HepG2 (cell line): ENCODE data around the gene DDTL. TPM values are rescaled to one million over a fixed set of nuclear protein-coding genes. Genes with fewer than 3 reads are reported as not detected.

ENCODE experiments used
- ATAC-seq: fragments of 200-7000 bp; cut with Tn5 transposase; 3 replicates; pipeline ENCODE4 v1.9.1; 2020; ENCODE audit warnings: mild to moderate bottlenecking, moderate library complexity
- BruUV-seq: library from RNA; stranded (reverse); fragments of 400-500 nt; replicated peaks from 2 replicates; lab custom pipeline; 2021; lab: Mats Ljungman, UMichigan
- CTCF ChIA-PET: fragments of 300-600 bp; formaldehyde crosslinking; extraction: SDS; loops from one replicate; lab custom pipeline; 2021; ENCODE audit warnings: low total read pairs, inconsistent platforms, low intra/inter-chr PET ratio; lab: Yijun Ruan, JAX
- POLR2A ChIA-PET: fragments of 350-600 bp; sonication (Branson Sonifier 250); formaldehyde crosslinking; loops from one replicate; lab custom pipeline; 2020; ENCODE audit warnings: antibody characterized with exemption, inconsistent platforms; lab: Yijun Ruan, JAX
- DNase-seq: peaks from one replicate; pipeline ENCODE4 v3.0.0-alpha.2; 2015; ENCODE audit warnings: low spot score
- FAIRE-seq: peaks from 3 replicates; lab custom pipeline; 2011; peaks lifted over from hg19 to GRCh38; lab: Jason Lieb, UNC
- H2AFZ ChIP-seq: one replicate; pipeline ENCODE4 v1.6.1; 2011; ENCODE audit warnings: low read length, inconsistent platforms
- H3K27ac ChIP-seq: fragments of 300-600 bp; 3 replicates; pipeline ENCODE4 v1.8.0; 2011; ENCODE audit warnings: mixed run types, mild to moderate bottlenecking, mixed read lengths, low read length, inconsistent platforms; ENCODE audit not compliant: insufficient read depth; ENCODE audit errors: extremely low read length
- H3K27me3 ChIP-seq, 2 experiments: fragments of 200-600 bp in 1 of 2; 2 replicates in 1 of 2; 3 replicates in 1 of 2; pipeline versions ENCODE4 v1.6.0 to v1.8.0; 2011; ENCODE audit warnings: low read length in 2 of 2, mild to moderate bottlenecking in 2 of 2, moderate library complexity in 2 of 2, inconsistent platforms in 1 of 2; ENCODE audit not compliant: insufficient read depth in 2 of 2, control insufficient read depth in 1 of 2
- H3K36me3 ChIP-seq, 2 experiments: fragments of 200-600 bp in 1 of 2; replicated peaks in 1 of 2; 2 replicates in 1 of 2; 3 replicates in 1 of 2; pipeline versions ENCODE4 v1.5.1 to v1.8.0; 2011; ENCODE audit warnings: low read length in 2 of 2, inconsistent platforms in 1 of 2; ENCODE audit not compliant: insufficient read depth in 2 of 2, control insufficient read depth in 1 of 2
- H3K4me1 ChIP-seq: 2 replicates; pipeline ENCODE4 v1.5.1; 2012; ENCODE audit warnings: low read length, inconsistent platforms; ENCODE audit not compliant: insufficient read depth
- H3K4me2 ChIP-seq: 2 replicates; pipeline ENCODE4 v1.6.0; 2011; ENCODE audit warnings: low read depth, low read length, inconsistent platforms
- H3K4me3 ChIP-seq, 3 experiments: fragments of 200-600 bp in 1 of 3; sonication (generic), shearing (Covaris generic) in 1 of 3; replicated peaks in 1 of 3; 2 replicates each; pipeline ENCODE4 v1.5.1; 2011 to 2016; ENCODE audit warnings: low read length in 3 of 3, inconsistent platforms in 2 of 3, low read depth in 2 of 3, mild to moderate bottlenecking in 2 of 3, control low read depth in 1 of 3, mixed read lengths in 1 of 3; ENCODE audit not compliant: insufficient read depth in 1 of 3
- H3K79me2 ChIP-seq: one replicate; pipeline ENCODE4 v1.6.1; 2011; ENCODE audit warnings: low read length, inconsistent platforms; ENCODE audit not compliant: insufficient read depth
- H3K9ac ChIP-seq: 2 replicates; pipeline ENCODE4 v1.6.0; 2011; ENCODE audit warnings: mild to moderate bottlenecking, low read depth, low read length, inconsistent platforms; ENCODE audit not compliant: insufficient read depth
- H3K9me3 ChIP-seq: 2 replicates; pipeline ENCODE4 v1.5.1; 2012; ENCODE audit warnings: mild to moderate bottlenecking, low read length
- H4K20me1 ChIP-seq: 2 replicates; pipeline ENCODE4 v1.6.0; 2011; ENCODE audit warnings: inconsistent platforms, mild to moderate bottlenecking, low read length, moderate library complexity; ENCODE audit not compliant: insufficient read depth
- AGO2 ChIP-seq: fragments of 200-400 bp; formaldehyde crosslinking; optimal IDR thresholded peaks from 2 replicates; pipeline ENCODE3; 2017; ENCODE audit warnings: mild to moderate bottlenecking, low read depth, low read length, moderate library complexity
- ETV6 ChIP-seq: sonication (generic); formaldehyde crosslinking; conservative IDR thresholded peaks from 2 replicates; pipeline ENCODE4 v1.4.0; 2020; ENCODE audit warnings: missing genetic modification reagents
- HDAC6 ChIP-seq: fragments of 200-600 bp; sonication (generic); IDR thresholded peaks from 2 replicates; pipeline ENCODE4 v1.7.0; 2017; ENCODE audit warnings: mild to moderate bottlenecking, antibody characterized with exemption, low read length, low read depth
- HMG20B ChIP-seq: conservative IDR thresholded peaks from 2 replicates; pipeline ENCODE4 v1.6.1; 2016; ENCODE audit warnings: missing genetic modification reagents, missing compliant biosample characterization
- HNRNPH1 ChIP-seq: fragments of 200-400 bp; formaldehyde crosslinking; optimal IDR thresholded peaks from 2 replicates; pipeline ENCODE3; 2017; ENCODE audit warnings: mild to moderate bottlenecking, low read depth, low read length
- KAT8 ChIP-seq: IDR thresholded peaks from 2 replicates; pipeline ENCODE4 v1.6.1; 2016; ENCODE audit warnings: missing genetic modification reagents, missing compliant biosample characterization
- KMT2A ChIP-seq: sonication (generic); formaldehyde crosslinking; IDR thresholded peaks from 2 replicates; pipeline ENCODE4 v1.4.0; 2020; ENCODE audit warnings: missing genetic modification reagents
- MXI1 ChIP-seq: IDR thresholded peaks from 3 replicates; pipeline ENCODE4 v1.6.1; 2012; ENCODE audit warnings: low read depth, low read length, inconsistent platforms, borderline replicate concordance
- RORA ChIP-seq: sonication (generic); formaldehyde crosslinking; IDR thresholded peaks from 2 replicates; pipeline ENCODE4 v1.5.0; 2020; ENCODE audit warnings: mild to moderate bottlenecking, missing genetic modification reagents, moderate library complexity
- SALL1 ChIP-seq: sonication (generic); formaldehyde crosslinking; IDR thresholded peaks from 2 replicates; pipeline ENCODE4 v1.8.0; 2022; ENCODE audit warnings: mild to moderate bottlenecking, missing genetic modification reagents
- SOX13 ChIP-seq, 3 experiments: fragments of 450-650 bp in 1 of 3; sonication (generic) in 1 of 3; formaldehyde crosslinking in 1 of 3; IDR thresholded peaks in 2 of 3; conservative IDR thresholded peaks in 1 of 3; 2 replicates each; pipeline versions ENCODE4 v1.5.0 to v1.6.1; 2016 to 2020; ENCODE audit warnings: antibody characterized with exemption in 1 of 3, mild to moderate bottlenecking in 1 of 3, missing compliant biosample characterization in 1 of 3, missing genetic modification reagents in 1 of 3, moderate library complexity in 1 of 3
- THAP8 ChIP-seq: sonication (generic); formaldehyde crosslinking; IDR thresholded peaks from 2 replicates; pipeline ENCODE4 v1.5.1; 2020; ENCODE audit warnings: missing genetic modification reagents, mild to moderate bottlenecking, borderline replicate concordance
- U2AF2 ChIP-seq: fragments of 200-400 bp; formaldehyde crosslinking; IDR thresholded peaks from 2 replicates; pipeline ENCODE4 v1.6.1; 2017; ENCODE audit warnings: low read depth, mild to moderate bottlenecking, low read length
- ZNF10 ChIP-seq: sonication (generic); formaldehyde crosslinking; IDR thresholded peaks from 2 replicates; pipeline ENCODE4 v1.4.0; 2020; ENCODE audit warnings: mild to moderate bottlenecking, low read depth, missing genetic modification reagents, borderline replicate concordance
- ZNF160 ChIP-seq: sonication (generic); formaldehyde crosslinking; IDR thresholded peaks from 2 replicates; pipeline ENCODE4 v1.8.0; 2022; ENCODE audit warnings: mild to moderate bottlenecking, inconsistent platforms, missing genetic modification reagents
- ZNF607 ChIP-seq: sonication (generic); formaldehyde crosslinking; IDR thresholded peaks from 2 replicates; pipeline ENCODE4 v1.5.1; 2020; ENCODE audit warnings: missing genetic modification reagents, mild to moderate bottlenecking, borderline replicate concordance
- ZNF652 ChIP-seq: IDR thresholded peaks from 2 replicates; pipeline ENCODE4 v1.6.1; 2016; ENCODE audit warnings: low read depth, borderline replicate concordance
- ZNF724P ChIP-seq: sonication (generic); formaldehyde crosslinking; IDR thresholded peaks from 2 replicates; pipeline ENCODE4 v1.8.0; 2022; ENCODE audit warnings: missing genetic modification reagents, borderline replicate concordance
- ZNF747 ChIP-seq: sonication (generic); formaldehyde crosslinking; IDR thresholded peaks from 2 replicates; pipeline ENCODE4 v1.8.1; 2023; ENCODE audit warnings: missing genetic modification reagents, mild to moderate bottlenecking, borderline replicate concordance
- ZNF761 ChIP-seq: sonication (generic); formaldehyde crosslinking; conservative IDR thresholded peaks from 2 replicates; pipeline ENCODE4 v1.4.0; 2020; ENCODE audit warnings: mild to moderate bottlenecking, missing genetic modification reagents
- WGBS: methylation state at CpG from one replicate; pipeline ENCODE4 v1.1.6; 2017; ENCODE audit warnings: low lambda C conversion rate; 5-methylcytosine and 5-hydroxymethylcytosine counted together
- in situ Hi-C: cut with HindIII; loops from 2 replicates; pipeline ENCODE4 v1.10.0; 2017; ENCODE audit warnings: low pct_unique_long_range_greater_than_20kb; ENCODE audit not compliant: extremely low pct_ligation_motif_present
- intact Hi-C: fragments of 100-400 bp; cut with micrococcal nuclease; formaldehyde crosslinking; loops from one replicate; pipeline ENCODE4 v1.10.0; 2022; ENCODE audit not compliant: unreplicated experiment
- polyA plus RNA-seq, 8 experiments: library from polyadenylated mRNA; depleted of rRNA in 3 of 8; stranded (reverse) in 7 of 8; unstranded in 1 of 8; fragments of >200 nt; fragmentation: Illumina TruSeq in 4 of 8; extraction: Trizol in 4 of 8; gene quantifications; 2 replicates each; pipeline versions ENCODE4 v1.2.1 to v1.2.3, GENCODE V29; 2011 to 2016; ENCODE audit warnings: low read depth in 4 of 8, missing spikeins in 1 of 8, mixed read lengths in 1 of 8; ENCODE audit not compliant: insufficient read depth in 1 of 8
- total RNA-seq, 5 experiments: library from RNA; depleted of rRNA; stranded (reverse); fragments of >200 nt; fragmentation: Illumina TruSeq; extraction: Trizol; gene quantifications; 2 replicates each; pipeline ENCODE4 v1.2.3, GENCODE V29; 2016; ENCODE audit warnings: low read depth in 1 of 5

Gene DDTL
- total and polyA plus RNA-seq, 2 of the 13 experiments (the other 11 are each of a cell fraction or from before 2014, with no cell fraction given), result 0.31 TPM; not detected in 1

DNA sequence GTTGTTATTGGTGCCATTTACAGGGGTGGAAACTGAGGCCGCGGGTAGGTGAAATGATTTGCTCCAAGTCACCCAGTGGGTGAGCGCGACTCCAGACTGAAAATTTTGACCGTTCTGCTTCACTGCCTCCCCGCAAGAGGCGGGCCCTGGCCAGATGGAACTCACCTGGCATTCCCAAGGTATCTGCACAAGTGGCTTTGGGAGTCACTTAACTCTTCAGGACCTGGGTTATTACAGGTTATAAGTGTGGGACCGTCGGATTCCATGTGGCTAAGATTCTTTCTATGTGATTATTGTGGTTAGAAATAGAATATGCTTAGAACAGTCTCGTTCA lies 45.0 kb downstream of the DDTL start:
- in situ Hi-C loops, result no loop called here
- peak overlapping the region; percentile 87 for H3K27ac ChIP-seq
- no peak for DNase-seq
- no peaks in the 10 kb centered on the region for H3K9me3 ChIP-seq
- H3K79me2 ChIP-seq, result peaks cover 48% of the 10 kb centered on the region
- ChIA-PET CTCF (no interaction called here), POLR2A (interaction anchor here (1.5 to 1.8 kb wide), 2 partner anchors 14 to 134 kb away, joined by 5 to 7 read pairs; no protein-coding TSS in a partner anchor)
- H4K20me1 ChIP-seq, result no peaks in the 10 kb centered on the region; the same call in 1 of the 2 replicates
- peak overlapping the region; percentile 89 to 97 (median 95) for H3K4me3 ChIP-seq
- intact Hi-C loops, result no loop called here
- peak; percentile 2 for ATAC-seq
- WGBS, result 0% methylated on average over 10 of the region's 10 CpGs
- no peak overlapping the region for H2AFZ ChIP-seq
- H3K4me2 ChIP-seq, result peak overlapping the region; percentile 86
- no peak for FAIRE-seq
- peak overlapping the region; percentile 82 for H3K9ac ChIP-seq
- H3K4me1 ChIP-seq, result peaks cover 58% of the 10 kb centered on the region
- BruUV-seq, result TSS peak; percentile 40
- TF ChIP-seq AGO2 (peak; percentile 9), U2AF2 (no peak), THAP8 (CRISPR knock-in tag) (0 out of 2 replicates have a peak, but pooled peaks have one; percentile 17), ZNF607 (CRISPR knock-in tag) (0 out of 2 replicates have a peak, but pooled peaks have one; percentile 11), ZNF652 (CRISPR knock-in tag) (0 out of 2 replicates have a peak, but pooled peaks have one; percentile 65), ETV6 (0 out of 2 replicates have a peak, but pooled peaks have one; percentile 5), ZNF160 (CRISPR knock-in tag) (no peak), MXI1 (no peak), HDAC6 (0 out of 2 replicates have a peak, but pooled peaks have one; percentile 61), ZNF10 (no peak), ZNF747 (CRISPR knock-in tag) (0 out of 2 replicates have a peak, but pooled peaks have one; percentile 6), KAT8 (CRISPR knock-in tag) (no peak), RORA (CRISPR knock-in tag) (no peak), KMT2A (CRISPR knock-in tag) (0 out of 2 replicates have a peak, but pooled peaks have one; percentile 1), HNRNPH1 (no peak), HMG20B (no peak), SOX13 (IDR thresholded peaks at IDR 0.05) (no peak), SOX13 (CRISPR knock-in tag; conservative IDR thresholded peaks at IDR 0.05 in 1 of 2, IDR thresholded peaks at IDR 0.05 in 1 of 2) (no peak), ZNF724P (CRISPR knock-in tag) (no peak), SALL1 (CRISPR knock-in tag) (no peak), ZNF761 (CRISPR knock-in tag) (no peak)
- H3K36me3 ChIP-seq, result no peaks in the 10 kb centered on the region
- H3K27me3 ChIP-seq, result no peaks in the 10 kb centered on the region; a peak in 1 of 5 replicates
